Prostate gland (tissue), 2 donors: ENCODE measurements around the gene ENTPD7. TPM values are rescaled to one million over a fixed set of nuclear protein-coding genes. Genes with fewer than 3 reads are reported as not detected.
A peak's percentile ranks its signal among the peaks of the same experiment; 100 is the strongest.

Experiments used
- DNase-seq: peaks from one replicate; pipeline ENCODE4 v3.0.0-alpha.2; 2019; ENCODE audit warnings: low spot score
- H3K27ac ChIP-seq, 2 donors: fragments of 200-600 bp; sonication (generic); 2 replicates each; pipeline ENCODE4 v1.5.1; 2017 to 2019
- H3K27me3 ChIP-seq: fragments of 200-600 bp; sonication (generic); replicated peaks from 2 replicates; pipeline ENCODE4 v1.5.1; 2019; ENCODE audit not compliant: insufficient read depth
- H3K36me3 ChIP-seq, 2 donors: fragments of 200-600 bp; sonication (generic); 1 replicate in 1 of 2; 2 replicates in 1 of 2; pipeline versions ENCODE4 v1.5.1 to v1.8.1; 2017 to 2019
- H3K4me1 ChIP-seq: fragments of 200-600 bp; sonication (generic); replicated peaks from 2 replicates; pipeline ENCODE4 v1.5.1; 2019
- H3K4me3 ChIP-seq, 2 donors: fragments of 200-600 bp; sonication (generic); 2 replicates each; pipeline ENCODE4 v1.5.1; 2017 to 2019
- H3K9me3 ChIP-seq: fragments of 200-600 bp; sonication (generic); 2 replicates; pipeline ENCODE4 v1.5.1; 2017
- CTCF ChIP-seq, 4 experiments: fragments of 200-600 bp in 2 of 4; fragments of 450-650 bp in 2 of 4; sonication (generic) in 2 of 4; IDR thresholded peaks; 1 replicate in 3 of 4; 2 replicates in 1 of 4; pipeline ENCODE4 v1.5.1; 2016 to 2019; ENCODE audit warnings: antibody characterized with exemption in 4 of 4, mild to moderate bottlenecking in 2 of 4, moderate library complexity in 2 of 4
- POLR2A ChIP-seq: fragments of 450-650 bp; IDR thresholded peaks from one replicate; pipeline ENCODE4 v1.6.1; 2016; ENCODE audit warnings: antibody characterized with exemption, mild to moderate bottlenecking
- POLR2AphosphoS5 ChIP-seq: sonication (generic); formaldehyde crosslinking; IDR thresholded peaks from one replicate; pipeline ENCODE4 v1.6.1; 2017; ENCODE audit warnings: antibody characterized with exemption
- WGBS: methylation state at CpG from one replicate; pipeline ENCODE4 v1.1.5; 2018; 5-methylcytosine and 5-hydroxymethylcytosine counted together
- intact Hi-C: fragments of 100-400 bp; cut with DNase I; formaldehyde crosslinking; loops from one replicate; pipeline ENCODE4 v1.14.2; 2022
- total RNA-seq, 2 donors: library from RNA; depleted of rRNA; stranded (reverse); fragments of >200 nt; gene quantifications; one replicate each; pipeline ENCODE4 v1.1.0, GENCODE V29; 2016

Gene ENTPD7
- total RNA-seq, 2 donors from 2014 or later = 8.1 to 17.4 TPM

GRCh38 chr10:99676426-99676825 is 17.1 kb downstream of the ENTPD7 start:
- Histone ChIP-seq H3K36me3 (no peaks in the 10 kb centered on the region), H3K27ac (no peak overlapping the region), H3K9me3 (no peaks in the 10 kb centered on the region), H3K27me3 (no peaks in the 10 kb centered on the region), H3K4me1 (no peaks in the 10 kb centered on the region), H3K4me3 (no peak overlapping the region)
- intact Hi-C loops = no loop called here
- DNase-seq = no peak
- no peak for TF ChIP-seq CTCF (IDR thresholded peaks at IDR 0.05)
- TF ChIP-seq POLR2A = no peak
- no peak for TF ChIP-seq POLR2AphosphoS5

- Histone ChIP-seq H3K9me3 (no peaks in the 10 kb centered on the region), H3K36me3 (no peaks in the 10 kb centered on the region), H3K27ac (no peak overlapping the region), H3K4me3 (no peak overlapping the region), H3K4me1 (no peaks in the 10 kb centered on the region), H3K27me3 (no peaks in the 10 kb centered on the region)
- TF ChIP-seq POLR2A = no peak
- TF ChIP-seq CTCF (IDR thresholded peaks at IDR 0.05) = no peak
- TF ChIP-seq POLR2AphosphoS5 = no peak
- intact Hi-C loops = no loop called here
- no peak for DNase-seq
- WGBS = 74% methylated on average over 3 of the region's 3 CpGs
These were observed 17.6 kb downstream of the ENTPD7 start for GRCh38 chr10:99676895-99677294.

DNA sequence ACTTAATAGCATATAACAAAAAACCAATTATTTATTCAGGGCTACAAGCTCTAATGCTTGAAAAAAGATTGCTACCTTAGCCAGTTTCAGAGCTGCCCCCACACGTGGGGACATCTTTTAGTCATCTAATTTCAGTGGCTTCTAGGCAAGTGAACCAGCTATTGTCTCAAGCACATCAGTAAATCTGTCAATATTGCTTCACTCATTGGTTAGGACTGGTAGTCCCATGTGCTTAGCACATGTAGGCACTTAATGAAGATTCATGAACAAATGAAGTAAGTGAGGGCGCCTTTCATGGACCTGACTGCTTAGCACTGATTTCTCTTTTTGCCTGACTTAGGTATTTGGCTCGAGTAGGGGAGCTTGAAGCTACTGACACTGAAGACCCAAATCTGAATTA is 19.6 kb downstream of the ENTPD7 start:
- intact Hi-C loops = no loop called here
- no peak overlapping the region for H3K27ac ChIP-seq
- no peaks in the 10 kb centered on the region for H3K36me3 ChIP-seq
- 69% methylated on average over 3 of the region's 3 CpGs for WGBS
- TF ChIP-seq POLR2A = no peak
- TF ChIP-seq POLR2AphosphoS5 = no peak
- no peak for TF ChIP-seq CTCF (IDR thresholded peaks at IDR 0.05)
- no peaks in the 10 kb centered on the region for H3K9me3 ChIP-seq
- no peak for DNase-seq
- peaks cover 6% of the 10 kb centered on the region for H3K4me1 ChIP-seq
- no peak overlapping the region for H3K4me3 ChIP-seq
- H3K27me3 ChIP-seq = no peaks in the 10 kb centered on the region

GRCh38 chr10:99681553-99681952 is 22.2 kb downstream of the ENTPD7 start:
- DNase-seq = no peak
- Histone ChIP-seq H3K27ac (no peak overlapping the region), H3K36me3 (no peaks in the 10 kb centered on the region), H3K4me3 (no peak overlapping the region), H3K4me1 (peaks cover 6% of the 10 kb centered on the region), H3K27me3 (no peaks in the 10 kb centered on the region), H3K9me3 (no peaks in the 10 kb centered on the region)
- TF ChIP-seq POLR2A (no peak), CTCF (IDR thresholded peaks at IDR 0.05) (no peak), POLR2AphosphoS5 (no peak)
- intact Hi-C loops = no loop called here
- WGBS = 78% methylated on average over 4 of the region's 4 CpGs

GRCh38 chr10:99682032-99682431 is 22.7 kb downstream of the ENTPD7 start:
- H3K27ac ChIP-seq = no peak overlapping the region
- 29% methylated on average over 1 of the region's 1 CpG for whole genome bisulfite sequencing

More at GRCh38 chr10:99682032-99682431, 22.7 kb downstream of the ENTPD7 start:
- no peaks in the 10 kb centered on the region for H3K36me3 ChIP-seq
- intact Hi-C loops = no loop called here
- H3K4me1 ChIP-seq = peaks cover 6% of the 10 kb centered on the region
- no peak for DNase-seq
- H3K4me3 ChIP-seq = no peak overlapping the region
- no peaks in the 10 kb centered on the region for H3K27me3 ChIP-seq
- no peaks in the 10 kb centered on the region for H3K9me3 ChIP-seq
- TF ChIP-seq POLR2A (no peak), CTCF (IDR thresholded peaks at IDR 0.05) (no peak), POLR2AphosphoS5 (peak; percentile 28)
